COR-L47 (cell line): ENCODE data around the gene GNRHR.

ENCODE experiments used
- DNase-seq: peaks from one replicate; lab custom pipeline; 2025; lab: John Stamatoyannopoulos, UW

The GNRHR gene

DNA sequence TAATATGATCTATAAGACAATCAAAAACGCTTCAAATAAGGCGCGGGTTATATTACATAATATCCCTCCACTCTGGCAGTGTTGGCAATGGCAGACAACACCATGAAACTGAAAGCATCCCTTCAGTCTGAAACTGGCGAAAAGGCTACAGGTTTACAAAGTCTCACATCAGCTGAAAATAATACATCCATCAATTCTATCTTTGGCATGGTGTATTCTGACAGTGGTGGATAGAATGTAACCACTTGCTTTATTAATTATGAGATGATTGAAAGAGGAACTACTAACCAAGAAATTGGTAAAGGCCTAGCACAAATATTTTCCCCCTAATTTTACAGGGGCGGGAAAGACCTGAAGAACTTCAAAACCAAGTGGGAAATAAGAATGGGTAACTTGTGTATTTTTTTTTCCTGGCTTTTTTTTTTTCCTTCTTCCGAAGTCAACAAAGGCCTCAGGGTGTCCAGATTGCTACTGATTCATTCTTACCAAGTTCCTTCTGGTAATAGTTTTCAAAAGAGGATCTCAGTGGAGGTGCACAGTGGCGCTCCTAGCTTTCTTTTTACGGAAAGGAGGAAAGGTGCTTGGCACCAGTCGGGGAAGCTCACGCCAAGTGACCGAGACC, 54.0 kb downstream of the GNRHR start:
- DNase-seq = no peak

DNA sequence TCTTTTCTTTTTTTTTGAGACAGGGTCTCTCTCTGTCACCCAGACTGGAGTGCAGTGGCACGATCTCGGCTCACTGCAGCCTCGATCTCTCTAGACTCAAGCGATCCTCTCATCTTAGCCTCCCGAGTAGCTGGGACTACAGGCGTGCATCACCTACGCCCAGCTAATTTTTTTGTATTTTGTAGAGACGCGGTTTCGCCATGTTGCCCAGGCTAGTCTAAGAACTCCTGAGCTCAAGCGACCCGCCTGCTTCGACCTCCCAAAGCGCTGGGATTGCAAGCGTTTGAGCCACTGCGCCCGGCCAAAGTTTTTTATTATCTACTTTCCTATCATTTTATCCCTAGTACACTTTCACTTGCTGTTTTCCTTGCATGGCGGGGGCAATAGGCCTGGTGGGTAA, 54.6 kb downstream of the GNRHR start:
- no peak for DNase-seq

DNA sequence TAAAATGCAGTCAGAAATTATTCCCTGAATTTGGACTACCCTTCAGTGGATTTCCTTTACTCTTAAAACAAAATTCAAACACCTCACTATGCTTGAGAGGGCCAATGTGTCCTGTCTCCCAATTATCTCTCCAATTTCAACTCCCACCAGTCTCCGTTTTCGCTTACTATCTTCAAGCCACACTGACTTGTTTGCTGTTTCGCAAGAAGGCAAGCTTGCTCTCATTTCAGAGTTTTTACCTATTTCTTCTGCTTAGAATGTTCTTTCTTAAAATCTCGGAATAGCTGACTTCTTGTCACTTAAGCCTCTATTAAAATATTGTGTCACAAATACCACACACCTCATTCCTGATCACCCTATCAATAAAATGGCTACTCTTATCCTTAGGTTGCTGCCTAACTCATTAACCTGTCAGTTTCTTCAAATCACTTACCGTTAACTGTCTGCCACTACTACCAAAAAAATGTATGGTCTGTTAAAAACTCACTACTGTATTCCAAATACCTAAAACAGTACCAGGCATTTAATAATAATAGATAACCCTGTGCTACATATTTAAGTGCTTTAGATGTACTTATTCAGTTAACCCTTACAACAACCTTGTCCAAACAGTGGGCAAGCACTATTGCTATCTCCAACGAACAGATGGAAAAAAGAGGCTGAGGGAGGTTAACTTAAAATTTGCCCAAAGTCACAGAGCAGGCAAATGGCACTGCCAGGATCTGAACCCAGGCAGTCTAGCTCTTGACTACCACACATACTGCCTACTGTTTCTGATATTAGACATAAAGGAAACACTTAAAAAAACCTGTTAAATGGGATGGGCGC, 56.1 kb downstream of the GNRHR start:
- no peak for DNase-seq

DNA sequence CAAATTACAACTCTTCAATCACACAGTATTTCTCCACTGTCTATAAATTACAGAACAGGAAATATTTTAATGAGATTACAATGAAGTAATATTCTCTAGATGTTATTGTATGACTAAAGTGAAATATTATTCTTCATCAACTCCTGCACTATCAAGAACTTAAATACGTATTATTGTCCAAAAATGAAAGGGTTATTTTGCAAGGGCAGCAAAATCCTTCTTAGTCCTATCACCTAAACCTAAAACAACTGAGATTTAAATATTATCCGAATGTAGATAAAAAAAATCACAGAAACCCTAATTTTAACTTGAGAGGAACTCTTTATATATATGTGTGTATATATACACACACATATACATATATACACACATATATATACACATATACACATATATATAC, 58.1 kb downstream of the GNRHR start:
- DNase-seq = no peak

DNA sequence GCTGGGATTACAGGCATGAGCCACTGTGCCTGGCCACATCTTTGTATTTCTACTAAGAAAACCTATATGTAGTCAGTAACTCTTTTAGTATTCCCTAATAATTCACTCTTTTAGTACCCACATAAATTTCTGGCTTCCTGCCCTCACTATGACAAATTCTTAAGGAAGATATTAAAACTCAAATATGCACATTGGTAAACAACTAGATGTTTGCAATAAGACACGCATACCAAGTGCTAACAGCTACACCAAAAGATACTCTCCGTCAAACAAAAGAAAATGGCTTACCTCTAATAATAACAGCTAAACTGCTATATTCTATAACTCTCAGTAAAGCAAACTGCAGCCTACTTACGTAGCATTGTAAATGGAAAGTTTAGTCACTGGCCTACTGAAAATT, 59.5 kb downstream of the GNRHR start:
- no peak for DNase-seq

DNA sequence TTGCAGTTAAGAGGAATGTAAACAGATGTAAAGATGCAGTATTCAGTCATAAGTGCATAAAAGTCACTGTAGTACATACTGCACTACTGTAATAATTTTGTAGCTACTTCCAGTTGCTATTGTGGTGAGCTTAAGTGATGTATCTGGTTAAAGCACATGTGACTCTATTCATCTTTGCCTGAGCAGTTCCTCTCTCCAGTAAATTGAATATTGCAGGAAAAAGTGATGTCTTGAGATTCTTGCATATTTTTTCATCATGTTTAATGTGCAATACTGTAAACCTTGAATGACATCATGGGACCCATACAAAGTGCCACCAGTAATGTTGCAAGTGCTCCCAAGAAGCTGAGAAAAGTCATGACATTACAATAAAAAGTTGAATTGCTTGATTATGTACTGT, 62.9 kb downstream of the GNRHR start:
- no peak for DNase-seq
